Iris pigment epithelial cell (primary cell): ENCODE measurements around the gene MRPL36.

ENCODE experiments used
- DNase-seq: peaks from one replicate; pipeline ENCODE4 v3.0.0-alpha.2; 2011; ENCODE audit warnings: low read depth

MRPL36 gene

DNA sequence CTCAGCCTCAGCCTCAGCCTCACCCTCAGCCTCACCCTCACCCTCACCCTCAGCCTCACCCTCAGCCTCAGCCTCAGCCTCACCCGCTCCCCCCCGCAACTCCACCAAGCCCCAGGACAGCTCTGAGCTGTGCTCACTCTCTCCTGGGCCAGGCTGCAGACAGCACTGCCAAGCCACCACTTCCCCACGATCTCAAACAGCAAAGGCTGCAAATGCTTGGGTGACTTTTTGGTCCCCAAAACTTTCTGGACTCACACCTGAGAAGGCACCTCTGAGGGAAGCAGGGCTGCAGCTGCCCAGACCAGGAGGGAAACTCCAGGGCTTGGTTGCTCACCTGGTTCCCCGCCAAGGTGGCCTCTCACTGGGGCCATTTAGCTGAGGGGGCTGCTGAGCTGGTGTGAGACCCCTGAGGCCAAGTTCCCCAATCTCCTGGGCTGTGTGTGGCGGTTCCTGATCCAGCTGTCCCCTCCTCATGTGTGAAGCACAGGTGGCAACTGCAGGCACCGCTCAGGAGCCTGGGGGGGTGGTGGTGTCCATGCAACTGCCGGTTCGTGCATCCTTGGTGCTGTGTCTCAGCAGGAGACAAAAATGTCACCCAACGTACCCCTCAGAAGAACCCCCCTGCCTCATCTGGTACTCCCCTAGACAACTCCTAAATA, 17.8 kb downstream of the MRPL36 start:
- DNase-seq: no peak

GRCh38 chr5:1781107-1781506, 18.5 kb downstream of the MRPL36 start:
- DNase-seq: no peak

- DNase-seq: no peak
Observed at GRCh38 chr5:1780614-1780930, 19.1 kb downstream of the MRPL36 start.

DNA sequence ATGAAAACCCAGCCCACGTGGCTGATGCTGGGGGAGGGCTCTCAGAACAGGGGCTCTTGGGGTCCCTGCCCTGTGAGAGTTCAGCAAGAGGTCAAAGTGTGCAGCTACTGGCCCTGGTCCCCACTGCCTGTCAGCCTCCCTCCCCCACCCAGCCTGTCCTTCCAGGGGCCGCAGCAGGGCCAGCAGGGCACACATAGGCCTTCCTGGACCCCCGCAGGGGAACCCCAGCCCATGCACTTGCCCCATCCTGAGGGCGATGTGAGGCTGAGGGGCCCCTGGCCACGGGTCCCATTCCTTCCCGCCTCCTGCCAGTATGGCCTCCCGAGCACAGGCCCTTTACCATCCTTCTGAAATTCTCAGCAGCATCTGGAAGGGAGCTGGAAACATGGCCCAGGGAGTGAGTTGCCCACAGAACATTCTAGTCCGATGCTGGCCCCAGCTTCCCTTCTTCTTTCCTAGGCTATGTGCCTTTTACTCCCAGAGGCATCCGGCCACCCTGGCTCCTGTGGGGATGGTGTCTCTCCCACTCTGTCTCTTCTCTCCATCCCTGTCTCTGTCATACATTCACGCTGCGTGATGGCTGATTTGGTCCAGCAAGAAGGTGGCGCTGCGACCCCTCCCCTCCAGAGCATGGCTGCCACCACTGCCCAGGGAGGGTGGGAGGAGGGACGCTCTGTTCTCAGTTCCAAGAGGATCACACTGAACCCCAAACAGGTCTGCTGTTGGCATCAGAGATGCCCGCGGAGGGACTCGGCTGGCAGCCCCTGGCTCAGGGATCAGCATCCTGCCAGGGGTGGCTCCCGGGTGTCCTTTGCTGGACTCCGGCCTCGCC, 19.6 kb downstream of the MRPL36 start:
- no peak for DNase-seq

GRCh38 chr5:1779021-1779680, 20.5 kb downstream of the MRPL36 start:
- no peak for DNase-seq

GRCh38 chr5:1778138-1779020, 21.3 kb downstream of the MRPL36 start:
- DNase-seq: no peak

DNA sequence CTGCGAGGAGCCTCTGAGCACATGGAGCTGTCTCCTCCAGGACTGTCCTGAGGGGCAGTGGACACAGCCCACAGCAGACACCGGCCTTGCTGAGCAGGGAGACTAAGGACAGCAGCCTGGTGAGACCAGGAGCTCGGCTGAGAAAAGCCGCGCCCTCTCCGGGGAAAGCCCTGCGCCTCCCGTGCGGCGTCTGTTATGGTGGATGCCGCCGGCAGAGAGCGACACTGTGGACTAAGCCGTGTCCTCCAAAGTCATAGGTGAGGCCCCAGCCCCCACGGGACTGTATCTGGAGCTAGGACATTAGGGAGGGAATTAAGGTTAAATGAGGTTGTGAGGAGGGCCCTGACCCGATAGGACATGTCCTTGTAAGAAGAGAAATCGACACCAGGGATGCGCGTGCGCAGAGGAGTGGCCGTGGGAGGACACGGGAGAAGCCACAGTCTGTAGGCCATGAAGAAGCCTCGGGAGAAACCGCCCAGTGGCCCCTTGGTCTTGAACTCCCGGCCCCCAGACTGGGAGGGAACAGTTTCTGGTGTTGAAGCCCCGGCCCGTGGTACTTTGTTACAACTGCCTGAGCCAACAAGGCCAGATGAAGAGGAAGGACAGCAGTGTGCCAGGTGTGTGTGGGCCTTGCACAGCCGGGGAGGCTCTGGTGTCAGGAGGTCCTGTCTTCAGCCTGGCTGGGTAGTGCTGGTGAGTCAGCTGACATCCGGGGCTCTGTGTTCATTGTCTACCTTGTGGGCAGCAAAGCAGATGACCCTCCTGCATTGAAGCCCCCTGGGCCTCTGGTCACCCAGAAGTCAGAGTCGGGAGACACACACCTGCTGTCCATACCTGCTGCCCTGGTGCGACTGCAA, 22.1 kb downstream of the MRPL36 start:
- no peak for DNase-seq

DNA sequence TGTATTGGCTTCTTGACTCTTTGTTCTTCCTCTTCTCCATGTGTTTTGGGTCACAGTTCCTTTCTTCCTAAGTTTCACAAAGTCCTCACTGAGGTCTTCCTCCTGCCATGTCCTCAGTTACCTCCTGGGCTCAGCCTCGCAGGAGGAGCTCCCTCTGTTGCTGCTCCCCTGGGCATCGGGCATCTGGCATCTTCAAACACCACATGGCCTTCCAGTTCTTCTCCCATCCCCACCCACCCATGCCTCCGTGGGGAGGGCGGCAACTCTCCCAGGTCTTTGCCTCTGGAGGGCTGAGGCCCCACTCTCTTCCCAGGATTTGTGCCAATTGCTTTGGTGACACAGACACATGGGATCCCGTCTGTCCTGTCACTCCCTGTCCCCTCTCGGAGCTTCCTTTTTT, 22.8 kb downstream of the MRPL36 start:
- DNase-seq: no peak

DNA sequence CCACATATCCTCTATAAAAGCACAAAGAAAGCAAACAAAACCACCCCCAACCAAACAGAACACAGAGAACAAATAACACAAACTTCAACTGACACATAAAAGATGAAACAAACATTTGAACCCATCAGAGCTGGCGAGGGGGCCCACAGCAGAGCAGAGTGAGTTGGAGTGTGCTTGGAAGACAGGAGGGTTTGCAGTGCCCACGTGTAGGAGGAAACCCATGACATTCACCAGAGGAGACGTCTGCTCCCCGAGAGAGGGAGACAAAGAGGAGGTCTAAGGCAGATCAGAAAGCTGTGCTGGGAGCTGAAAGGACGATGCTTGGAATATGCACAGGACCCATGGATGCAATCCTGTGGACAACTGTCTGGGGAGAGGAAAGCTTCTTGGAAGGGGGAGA, 27.0 kb downstream of the MRPL36 start:
- peak; percentile 64 for DNase-seq

- DNase-seq: no peak
Observed at GRCh38 chr5:1771149-1772065, 28.2 kb downstream of the MRPL36 start.

- no peak for DNase-seq
Observed at GRCh38 chr5:1770443-1770802, 29.2 kb downstream of the MRPL36 start.

- no peak for DNase-seq
Observed at GRCh38 chr5:1769752-1770442, 29.7 kb downstream of the MRPL36 start.

DNA sequence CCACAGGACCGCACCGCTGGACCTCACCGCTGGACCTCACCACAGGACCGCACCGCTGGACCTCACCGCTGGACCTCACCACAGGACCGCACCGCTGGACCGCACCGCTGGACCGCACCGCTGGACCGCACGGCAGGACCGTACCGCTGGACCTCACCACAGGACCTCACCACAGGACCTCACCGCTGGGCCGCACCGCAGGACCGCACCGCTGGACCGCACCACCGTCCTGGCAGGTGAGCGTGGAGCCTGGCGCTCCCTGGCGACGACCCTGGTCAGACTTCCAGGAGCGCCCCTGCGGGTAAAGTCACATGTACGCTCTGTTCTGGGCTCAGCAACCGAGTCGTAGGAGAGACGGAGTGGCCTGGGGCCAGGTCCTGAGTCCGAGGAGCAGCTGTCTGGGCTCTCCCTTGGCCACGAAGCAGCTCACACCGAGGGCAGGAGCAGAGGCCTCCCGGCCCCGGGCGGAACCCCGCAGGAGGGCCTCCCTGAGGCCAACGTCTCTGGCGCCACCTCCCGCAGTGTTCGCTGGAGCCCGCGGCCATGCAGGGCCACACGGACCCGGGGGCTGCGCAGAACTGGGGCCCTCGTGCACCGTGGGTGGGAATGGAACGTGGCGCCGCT, 30.5 kb downstream of the MRPL36 start:
- DNase-seq: no peak

GRCh38 chr5:1768283-1769000, 31.2 kb downstream of the MRPL36 start:
- no peak for DNase-seq

DNA sequence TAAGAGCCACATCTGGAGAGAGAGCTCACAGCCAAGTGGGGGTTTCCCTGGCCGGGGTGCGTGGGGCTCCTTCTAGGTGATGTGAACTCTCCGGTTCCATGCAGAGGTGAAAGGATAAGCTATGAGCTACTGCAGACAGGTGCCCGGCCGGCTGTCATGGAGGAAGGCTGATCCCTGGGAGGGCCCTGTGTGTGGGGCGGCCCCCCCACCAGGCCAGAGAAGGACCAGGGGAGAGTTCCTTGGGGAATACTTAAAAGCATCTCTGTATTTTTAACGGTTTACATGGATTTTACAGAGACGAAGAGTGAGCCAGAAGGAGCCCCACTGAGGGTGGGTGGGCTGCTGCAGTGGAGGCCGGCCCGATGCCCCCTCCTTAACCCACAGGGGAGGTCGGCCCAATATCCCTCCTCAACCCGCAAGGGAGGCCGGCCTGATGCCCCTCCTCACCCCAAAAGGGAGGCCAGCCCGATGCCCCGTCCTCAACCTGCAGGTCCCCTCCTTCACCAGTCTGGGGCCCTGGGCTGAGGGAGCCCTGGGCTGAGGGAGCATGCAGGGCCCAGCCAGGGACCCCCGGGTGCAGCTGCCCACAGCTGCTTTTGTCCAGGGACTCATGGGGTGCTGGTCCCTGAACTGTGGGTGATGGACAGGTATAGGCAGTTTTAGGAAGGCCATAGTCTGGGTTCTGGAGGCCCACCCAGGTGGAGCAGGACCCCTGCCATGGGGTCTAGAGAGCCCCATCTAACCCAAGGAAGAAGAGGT, 31.9 kb downstream of the MRPL36 start:
- no peak for DNase-seq

DNA sequence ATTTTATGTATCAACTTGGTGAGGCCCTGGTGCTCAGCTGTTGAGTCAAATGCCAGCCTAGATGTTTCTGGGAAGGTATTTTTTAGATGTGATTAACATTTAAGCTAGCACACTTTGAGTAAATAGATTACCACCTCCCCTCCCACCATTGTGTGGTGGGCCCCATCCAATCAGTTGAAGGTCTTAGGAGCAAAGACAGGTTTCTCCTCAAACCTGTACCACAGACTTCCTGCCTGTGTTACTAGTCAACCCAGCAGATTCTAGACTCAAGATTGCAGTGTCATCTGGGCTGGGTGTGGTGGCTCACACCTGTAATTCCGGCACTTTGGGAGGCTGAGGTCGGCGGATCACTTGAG, 33.8 kb downstream of the MRPL36 start:
- DNase-seq: no peak

DNA sequence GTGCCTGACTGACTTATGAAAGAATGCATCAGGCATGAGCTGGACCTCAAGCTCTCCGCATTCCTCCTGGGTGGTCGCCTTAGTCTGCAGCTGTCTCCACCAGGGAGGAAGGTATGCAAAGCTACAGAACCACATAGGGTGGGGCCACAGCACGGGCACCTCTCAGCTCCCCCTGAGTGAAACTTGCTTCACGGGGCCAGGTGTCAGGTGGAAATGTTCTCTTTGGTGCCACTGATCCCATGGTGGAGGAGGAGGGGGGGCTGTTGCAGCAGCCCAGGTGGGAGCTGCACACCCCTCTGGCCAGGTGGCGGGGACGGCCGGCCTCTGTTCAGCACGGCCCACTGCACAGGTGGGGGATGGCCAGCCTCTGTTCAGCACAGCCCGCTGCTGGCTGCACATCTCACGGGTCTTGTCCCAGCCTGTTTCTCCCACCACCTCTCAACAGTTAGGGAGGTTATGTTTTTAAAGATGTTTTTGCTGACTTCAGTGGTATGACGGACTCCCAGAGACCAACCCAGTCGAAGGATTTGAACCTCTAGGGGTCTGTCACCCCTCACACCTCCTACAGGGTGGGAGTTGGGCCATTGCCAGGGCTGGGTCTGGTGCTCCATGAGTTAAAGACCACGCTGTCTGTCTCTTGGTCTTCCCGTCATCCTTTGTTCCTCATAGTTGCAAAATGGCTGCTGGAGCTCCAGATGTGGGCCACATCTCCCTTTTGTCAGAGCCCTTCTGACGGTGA, 34.3 kb downstream of the MRPL36 start:
- DNase-seq: no peak
